Measurements from ENCODE around the gene TCF4.

GRCh38 chr18:55500316-55501086 lies 87.5 kb downstream of the TCF4 start:
- TF ChIP-seq, protein P1, sequence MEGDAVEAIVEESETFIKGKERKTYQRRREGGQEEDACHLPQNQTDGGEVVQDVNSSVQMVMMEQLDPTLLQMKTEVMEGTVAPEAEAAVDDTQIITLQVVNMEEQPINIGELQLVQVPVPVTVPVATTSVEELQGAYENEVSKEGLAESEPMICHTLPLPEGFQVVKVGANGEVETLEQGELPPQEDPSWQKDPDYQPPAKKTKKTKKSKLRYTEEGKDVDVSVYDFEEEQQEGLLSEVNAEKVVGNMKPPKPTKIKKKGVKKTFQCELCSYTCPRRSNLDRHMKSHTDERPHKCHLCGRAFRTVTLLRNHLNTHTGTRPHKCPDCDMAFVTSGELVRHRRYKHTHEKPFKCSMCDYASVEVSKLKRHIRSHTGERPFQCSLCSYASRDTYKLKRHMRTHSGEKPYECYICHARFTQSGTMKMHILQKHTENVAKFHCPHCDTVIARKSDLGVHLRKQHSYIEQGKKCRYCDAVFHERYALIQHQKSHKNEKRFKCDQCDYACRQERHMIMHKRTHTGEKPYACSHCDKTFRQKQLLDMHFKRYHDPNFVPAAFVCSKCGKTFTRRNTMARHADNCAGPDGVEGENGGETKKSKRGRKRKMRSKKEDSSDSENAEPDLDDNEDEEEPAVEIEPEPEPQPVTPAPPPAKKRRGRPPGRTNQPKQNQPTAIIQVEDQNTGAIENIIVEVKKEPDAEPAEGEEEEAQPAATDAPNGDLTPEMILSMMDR (IDR thresholded peaks at IDR 0.05) = no peak
- TF ChIP-seq REST (IDR thresholded peaks at IDR 0.05; ENCODE audit: insufficient read depth in 1 of 2, low read depth in 2 of 2, low read length in 1 of 2) = no peak
- no peak for TF ChIP-seq POLR2AphosphoS5 (IDR thresholded peaks at IDR 0.05; ENCODE audit: low read depth, low read length)

Measured in Panc1 (cell line).